B cell (primary cell): ENCODE data around the gene GSTO2. TPM values are rescaled to one million over a fixed set of nuclear protein-coding genes. Genes with fewer than 3 reads are reported as not detected.

ENCODE experiments used
- ATAC-seq: fragments of 200-7000 bp; cut with Tn5 transposase; one replicate; pipeline ENCODE4 v1.10.0; 2021; ENCODE audit warnings: low read depth, mild to moderate bottlenecking, moderate number of reproducible peaks, moderate library complexity
- CTCF ChIA-PET: fragments of 350-600 bp; sonication (Branson Sonifier 250); formaldehyde crosslinking; loops from one replicate; lab custom pipeline; 2021; ENCODE audit warnings: antibody characterized with exemption, inconsistent platforms; lab: Charles Lee
- POLR2A ChIA-PET: fragments of 350-600 bp; sonication (Branson Sonifier 250); formaldehyde crosslinking; loops from one replicate; lab custom pipeline; 2021; ENCODE audit warnings: antibody characterized with exemption; lab: Charles Lee
- DNase-seq: peaks from one replicate; pipeline ENCODE4 v3.0.0; 2013
- H2AFZ ChIP-seq: 2 replicates; pipeline ENCODE4 v1.6.1; 2012; ENCODE audit warnings: mild to moderate bottlenecking, low read depth, low read length; ENCODE audit not compliant: insufficient read depth, poor library complexity, severe bottlenecking
- H3K27ac ChIP-seq, 2 donors: 1 replicate in 1 of 2; 2 replicates in 1 of 2; pipeline ENCODE4 v1.5.1; 2012 to 2013; ENCODE audit warnings: low read length in 2 of 2, mild to moderate bottlenecking in 2 of 2, moderate library complexity in 1 of 2
- H3K27me3 ChIP-seq, 4 experiments: fragments of 200-600 bp in 1 of 4; sonication (generic) in 1 of 4; replicated peaks in 1 of 4; 1 replicate in 2 of 4; 2 replicates in 2 of 4; pipeline versions ENCODE4 v1.6.1 to v1.7.0; 2013 to 2016; ENCODE audit warnings: low read length in 3 of 4, mild to moderate bottlenecking in 2 of 4, mixed read lengths in 1 of 4, moderate library complexity in 1 of 4; ENCODE audit not compliant: insufficient read depth in 4 of 4, control insufficient read depth in 3 of 4; ENCODE audit errors: control extremely low read depth in 1 of 4
- H3K36me3 ChIP-seq, 2 experiments: replicated peaks in 1 of 2; 1 replicate in 1 of 2; 2 replicates in 1 of 2; pipeline versions ENCODE4 v1.6.1 to v1.7.1; 2013; ENCODE audit warnings: low read length in 1 of 2; ENCODE audit not compliant: insufficient read depth in 2 of 2, control insufficient read depth in 1 of 2; ENCODE audit errors: control extremely low read depth in 1 of 2, extremely low read depth in 1 of 2
- H3K4me1 ChIP-seq, 2 donors: fragments of 200-600 bp in 1 of 2; sonication (generic) in 1 of 2; 1 replicate in 1 of 2; 2 replicates in 1 of 2; pipeline versions ENCODE4 v1.5.1 to v1.6.1; 2013 to 2017; ENCODE audit warnings: low read length in 2 of 2; ENCODE audit not compliant: control insufficient read depth in 2 of 2, insufficient read depth in 2 of 2
- H3K4me2 ChIP-seq: replicated peaks from 2 replicates; pipeline ENCODE3; 2012; ENCODE audit warnings: mild to moderate bottlenecking, low read depth, low read length; ENCODE audit not compliant: poor library complexity, severe bottlenecking
- H3K4me3 ChIP-seq, 5 experiments: fragments of 200-600 bp in 1 of 5; sonication (generic) in 1 of 5; 1 replicate in 3 of 5; 2 replicates in 2 of 5; pipeline versions ENCODE4 v1.5.1 to v1.7.0; 2011 to 2016; ENCODE audit warnings: low read length in 4 of 5, mild to moderate bottlenecking in 4 of 5, low read depth in 2 of 5, control low read depth in 1 of 5, moderate library complexity in 1 of 5; ENCODE audit not compliant: insufficient read depth in 1 of 5; ENCODE audit errors: control extremely low read depth in 1 of 5, extremely low read depth in 1 of 5
- H3K79me2 ChIP-seq: fragments of 200-600 bp; sonication (generic); one replicate; pipeline ENCODE4 v1.6.0; 2016; ENCODE audit warnings: low read length; ENCODE audit not compliant: control insufficient read depth, insufficient read depth
- H3K9ac ChIP-seq: fragments of 200-600 bp; sonication (generic); 2 replicates; pipeline ENCODE4 v1.6.1; 2017; ENCODE audit warnings: mild to moderate bottlenecking, low read length, moderate library complexity
- H3K9me3 ChIP-seq, 3 donors: one replicate each; pipeline versions ENCODE4 v1.6.1 to v1.7.1; 2013; ENCODE audit warnings: low read length in 2 of 3; ENCODE audit not compliant: control insufficient read depth in 2 of 3, insufficient read depth in 1 of 3; ENCODE audit errors: control extremely low read depth in 1 of 3
- H4K20me1 ChIP-seq: 2 replicates; pipeline ENCODE4 v1.6.0; 2012; ENCODE audit warnings: mild to moderate bottlenecking, low read length; ENCODE audit not compliant: insufficient read depth, control insufficient read depth, poor library complexity, severe bottlenecking
- H3K27ac Mint-ChIP-seq: one replicate; pipeline ENCODE4 v1.8.0; 2021; ENCODE audit warnings: mixed read lengths
- H3K27me3 Mint-ChIP-seq: one replicate; pipeline ENCODE4 v1.8.0; 2021; ENCODE audit warnings: mixed read lengths
- H3K4me1 Mint-ChIP-seq: one replicate; pipeline ENCODE4 v1.8.0; 2021; ENCODE audit warnings: mixed read lengths
- H3K4me3 Mint-ChIP-seq: one replicate; pipeline ENCODE4 v1.8.0; 2021; ENCODE audit warnings: mixed read lengths
- H3K9me3 Mint-ChIP-seq: one replicate; pipeline ENCODE4 v1.8.0; 2022; ENCODE audit warnings: mixed read lengths; ENCODE audit not compliant: insufficient read depth
- CTCF ChIP-seq: fragments of 200-600 bp; IDR thresholded peaks from one replicate; pipeline ENCODE4 v1.8.0; 2022; ENCODE audit warnings: antibody characterized with exemption, mild to moderate bottlenecking
- EZH2 ChIP-seq: IDR thresholded peaks from 2 replicates; pipeline ENCODE4 v1.6.1; 2012; ENCODE audit warnings: borderline replicate concordance, low read depth, mild to moderate bottlenecking, moderate library complexity, low read length; ENCODE audit not compliant: insufficient read depth, poor library complexity, severe bottlenecking
- WGBS: methylation state at CpG from one replicate; pipeline ENCODE4 v1.1.5; 2013; ENCODE audit warnings: missing lambda C conversion rate; ENCODE audit not compliant: insufficient coverage; 5-methylcytosine and 5-hydroxymethylcytosine counted together
- intact Hi-C: fragments of 100-400 bp; cut with micrococcal nuclease; formaldehyde crosslinking; loops from one replicate; pipeline ENCODE4 v1.10.0; 2022
- polyA plus RNA-seq: library from polyadenylated mRNA; depleted of rRNA; stranded (reverse); fragments of >200 nt; gene quantifications from 2 replicates; pipeline ENCODE4 v1.2.3, GENCODE V29; 2012
- total RNA-seq, 2 donors: library from RNA; stranded (reverse); fragments of 120-200 nt in 1 of 2; gene quantifications; 1 replicate in 1 of 2; 2 replicates in 1 of 2; pipeline versions ENCODE4 v1.2.3 to v1.2.4, GENCODE V29; 2013 to 2022

GSTO2 gene
- total and polyA plus RNA-seq, 2 donors (not counting 1 experiment from before 2014, with no cell fraction given) = 0.16 to 0.89 TPM

- peaks cover 100% of the 10 kb centered on the region for H4K20me1 ChIP-seq
- H3K4me2 ChIP-seq = peak overlapping the region; percentile 72
- Mint-ChIP-seq H3K4me3 (no peak overlapping the region), H3K27me3 (no peaks in the 10 kb centered on the region), H3K27ac (peak overlapping the region; percentile 6), H3K9me3 (no peaks in the 10 kb centered on the region), H3K4me1 (peaks cover 90% of the 10 kb centered on the region)
- peak overlapping the region in 1 of 2 donors; percentile 67 for H3K27ac ChIP-seq
- POLR2A ChIA-PET = interaction anchor here (2.1 kb wide), 1 partner anchor 16 kb away, joined by 6 read pairs; no protein-coding TSS in a partner anchor
- peaks cover 0 to 18% of the 10 kb centered on the region in 2 experiments for H3K36me3 ChIP-seq
- peaks cover 97% of the 10 kb centered on the region for H3K79me2 ChIP-seq
- H3K4me1 ChIP-seq = peaks cover 84 to 90% of the 10 kb centered on the region in 2 donors
- TF ChIP-seq EZH2 (no peak), CTCF (no peak)
- intact Hi-C loops = no loop called here
- no peak for ATAC-seq
- no peak for DNase-seq
- H2AFZ ChIP-seq = no peak overlapping the region
- H3K9ac ChIP-seq = no peak overlapping the region
- CTCF ChIA-PET = interaction anchor here (1.1 to 23.3 kb wide), 7 partner anchors 10 to 33 kb away, joined by 3 to 594 read pairs (median 9); partner anchors contain the start of genes CFAP58 and ITPRIP
- no peak overlapping the region for H3K4me3 ChIP-seq
- H3K27me3 ChIP-seq = no peaks in the 10 kb centered on the region
- 79% methylated on average over 4 of the region's 6 CpGs for WGBS
- peaks cover 0 to 4% (median 0%) of the 10 kb centered on the region in 3 donors for H3K9me3 ChIP-seq
Observed at GRCh38 chr10:104321226-104321625, 52.2 kb downstream of the GSTO2 start.

- Histone ChIP-seq H3K79me2 (peaks cover 100% of the 10 kb centered on the region), H3K27me3 (no peaks in the 10 kb centered on the region), H4K20me1 (peaks cover 100% of the 10 kb centered on the region), H3K9me3 (peaks cover 0 to 4% (median 0%) of the 10 kb centered on the region in 3 donors), H2AFZ (no peak overlapping the region), H3K27ac (peak overlapping the region in 1 of 2 donors; percentile 67), H3K4me3 (peak overlapping the region in 1 of 5 experiments; percentile 13), H3K4me1 (peaks cover 91 to 97% of the 10 kb centered on the region in 2 donors), H3K36me3 (peaks cover 0 to 14% of the 10 kb centered on the region in 2 experiments), H3K4me2 (peak overlapping the region; percentile 72), H3K9ac (peak overlapping the region; percentile 21)
- no peak for DNase-seq
- WGBS = 51% methylated on average over 7 of the region's 8 CpGs
- Mint-ChIP-seq H3K27ac (peak overlapping the region; percentile 80), H3K4me1 (peaks cover 93% of the 10 kb centered on the region), H3K4me3 (peak overlapping the region; percentile 58), H3K9me3 (no peaks in the 10 kb centered on the region), H3K27me3 (no peaks in the 10 kb centered on the region)
- CTCF ChIA-PET = interaction anchor here (0.9 to 23.3 kb wide), 7 partner anchors 11 to 30 kb away, joined by 3 to 594 read pairs (median 9); partner anchors contain the start of genes CFAP58 and ITPRIP
- no peak for ATAC-seq
- intact Hi-C loops = no loop called here
- POLR2A ChIA-PET = interaction anchor here (2.1 kb wide), 1 partner anchor 16 kb away, joined by 6 read pairs; no protein-coding TSS in a partner anchor
- TF ChIP-seq EZH2 (no peak), CTCF (no peak)
Observed at GRCh38 chr10:104321725-104322415, 52.9 kb downstream of the GSTO2 start.
